Measurements from ENCODE around the gene AKAP13.

Gene AKAP13

DNA sequence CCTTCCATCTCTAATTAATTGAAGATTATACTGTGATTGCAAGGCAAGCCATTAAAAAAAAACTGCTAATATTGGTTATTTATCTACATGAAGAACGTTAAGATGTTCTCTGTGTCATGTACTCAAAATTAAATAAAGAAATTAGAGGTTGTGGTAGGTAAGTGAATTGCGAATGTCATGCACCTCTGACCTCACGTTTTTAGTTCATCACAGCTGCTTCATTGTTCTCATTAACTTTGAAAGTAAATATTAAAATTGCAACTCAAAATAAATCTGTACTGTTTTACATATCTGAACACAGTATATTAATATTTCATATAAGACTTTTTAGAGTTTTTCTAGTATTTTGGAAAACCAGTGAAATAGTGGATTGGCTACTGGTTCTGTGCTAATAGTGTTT, 320.4 kb downstream of the AKAP13 start:
- DNase-seq (ENCODE audit: low read depth in 2 of 2): no peak

- no peak for DNase-seq (ENCODE audit: low read depth in 2 of 2)
Observed at GRCh38 chr15:85702321-85703101, 322.1 kb downstream of the AKAP13 start.

- peak in 1 of 2 donors; percentile 22 for DNase-seq (ENCODE audit: low read depth in 2 of 2)
Observed at GRCh38 chr15:85704066-85704465, 323.7 kb downstream of the AKAP13 start.

DNA sequence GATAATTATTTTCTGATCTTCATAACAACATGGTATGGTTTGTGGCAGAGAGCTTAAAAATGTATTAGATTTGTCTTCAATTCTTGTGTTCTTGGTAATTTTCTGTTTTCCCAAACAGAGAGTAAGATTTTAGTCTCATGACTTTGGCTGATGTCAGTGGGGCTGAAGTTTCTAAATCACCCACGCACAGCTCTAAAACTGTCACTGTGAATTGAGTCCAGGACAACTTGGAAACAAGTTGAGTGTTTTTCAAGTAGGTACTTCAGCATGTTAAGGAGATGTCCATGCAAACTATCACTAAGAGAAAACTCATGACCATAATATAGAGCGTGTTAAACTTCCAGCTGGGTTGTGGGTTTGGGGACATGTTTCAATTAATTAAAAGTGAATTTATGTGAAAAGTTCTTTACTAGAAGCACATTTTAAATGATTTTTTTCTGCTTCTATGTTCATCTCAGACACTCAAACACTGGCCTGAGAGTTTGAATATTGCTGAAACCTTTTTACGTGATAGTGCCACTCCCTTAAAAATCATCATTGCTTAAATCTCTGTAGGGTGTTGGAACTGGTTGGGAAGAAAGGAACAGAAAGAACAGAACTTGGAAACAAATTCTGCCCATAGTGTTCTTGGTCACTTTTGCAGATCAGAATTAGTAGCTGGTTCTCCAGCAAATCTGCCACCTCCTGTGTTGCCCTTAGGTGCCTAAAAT, 324.5 kb downstream of the AKAP13 start:
- DNase-seq (ENCODE audit: low read depth in 2 of 2): no peak

- DNase-seq (ENCODE audit: low read depth in 2 of 2): no peak
Observed at GRCh38 chr15:85706779-85707518, 326.5 kb downstream of the AKAP13 start.

DNA sequence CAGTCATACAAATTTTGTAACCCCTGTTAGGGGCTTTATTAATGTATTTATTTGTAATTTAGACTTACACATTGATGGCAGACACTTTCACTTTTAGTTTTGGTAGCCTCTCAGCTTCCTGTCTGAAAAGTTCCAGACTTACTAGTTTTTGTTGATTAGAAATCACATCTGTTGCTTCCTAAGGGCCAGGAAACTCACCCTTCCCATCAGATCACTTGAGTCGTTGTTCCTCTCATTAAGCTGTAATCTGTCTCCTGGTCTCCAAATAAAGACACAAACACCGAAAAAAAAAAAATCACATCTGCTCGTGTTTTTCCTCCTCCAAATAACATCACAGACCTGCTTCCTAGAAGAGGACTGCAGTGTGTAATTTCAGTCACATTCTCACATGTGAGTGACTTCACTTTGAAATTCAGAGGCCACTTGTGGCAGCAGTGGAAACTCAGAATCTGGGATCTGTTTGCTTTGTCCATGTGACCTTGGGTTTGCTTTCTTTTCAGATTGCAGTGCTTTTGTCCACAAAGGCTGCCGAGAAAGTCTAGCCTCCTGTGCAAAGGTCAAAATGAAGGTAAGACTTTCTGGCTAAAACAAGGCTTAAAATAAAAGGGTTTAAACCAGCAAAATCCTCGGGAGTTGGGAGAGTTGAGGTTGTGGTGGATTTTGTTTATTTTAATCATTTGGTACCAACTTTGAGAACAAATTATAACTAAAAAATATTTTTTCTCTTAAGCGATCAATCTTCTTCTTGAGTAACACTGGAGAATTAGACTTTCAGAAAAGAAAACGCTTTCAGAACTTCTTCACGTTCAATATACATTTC, 327.3 kb downstream of the AKAP13 start:
- no peak for DNase-seq (ENCODE audit: low read depth in 2 of 2)

- DNase-seq (ENCODE audit: low read depth in 2 of 2): no peak
Observed at GRCh38 chr15:85708402-85708941, 328.1 kb downstream of the AKAP13 start.

DNA sequence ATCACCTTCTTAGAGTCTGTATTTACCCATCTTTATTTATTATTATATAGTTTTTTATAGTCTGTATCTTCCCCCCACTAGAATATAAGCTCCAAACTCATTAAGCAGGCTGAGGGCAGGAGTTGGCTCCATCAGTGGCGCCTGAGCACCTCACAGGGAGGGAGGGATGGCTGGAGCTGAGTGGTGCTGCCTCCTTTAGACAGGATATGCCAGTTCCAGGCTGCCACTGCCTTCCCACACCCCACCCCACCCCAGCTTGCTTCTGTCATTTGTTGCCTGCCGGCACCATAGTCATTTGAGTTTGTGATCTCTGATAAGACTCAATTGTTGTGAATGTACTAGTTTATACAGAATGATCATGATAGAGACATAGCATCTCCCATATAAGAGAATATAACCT, 328.8 kb downstream of the AKAP13 start:
- no peak for DNase-seq (ENCODE audit: low read depth in 2 of 2)

DNA sequence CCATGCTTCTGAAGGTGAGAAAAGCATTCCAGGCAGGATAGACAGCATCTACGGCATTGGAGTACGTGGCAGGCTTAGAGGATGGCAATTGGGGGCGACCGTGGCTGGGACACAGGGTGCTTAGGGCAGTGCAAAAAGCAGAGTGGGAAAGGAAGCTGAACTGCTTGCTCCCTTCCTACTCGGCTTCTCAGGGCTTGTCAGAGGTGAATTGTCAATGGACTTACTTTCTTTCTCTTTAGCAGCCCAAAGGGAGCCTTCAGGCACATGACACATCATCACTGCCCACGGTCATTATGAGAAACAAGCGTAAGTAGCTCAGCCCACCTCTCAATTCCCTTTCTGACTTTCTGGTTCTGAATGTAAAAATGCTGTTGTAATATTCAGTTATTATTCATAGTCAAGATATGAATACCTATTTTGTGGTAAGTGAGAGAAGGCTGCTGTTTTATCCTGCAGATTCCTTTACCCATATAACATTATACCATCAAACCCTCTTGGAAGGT, 330.0 kb downstream of the AKAP13 start:
- no peak for DNase-seq (ENCODE audit: low read depth in 2 of 2)

GRCh38 chr15:85711580-85712192, 331.3 kb downstream of the AKAP13 start:
- no peak for DNase-seq (ENCODE audit: low read depth in 2 of 2)

DNA sequence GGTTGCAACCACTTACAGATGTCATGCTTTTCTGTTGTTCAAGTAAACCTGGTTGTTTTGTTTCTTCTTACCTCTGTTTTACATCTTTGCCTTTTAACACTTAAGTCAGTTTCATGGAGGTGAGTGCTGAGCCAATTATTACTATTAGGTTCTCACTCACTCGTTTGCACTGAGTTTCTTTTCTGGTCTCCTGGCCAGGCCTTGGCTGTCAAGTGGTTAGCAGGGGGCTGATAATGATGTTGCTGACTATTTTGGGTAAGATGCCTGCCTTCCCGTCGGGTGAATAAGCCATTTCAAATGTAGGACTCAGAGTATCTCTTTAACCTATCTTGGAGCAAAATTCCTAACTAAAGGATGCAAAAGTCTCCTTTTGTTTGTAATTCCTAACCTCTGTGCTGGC, 335.9 kb downstream of the AKAP13 start:
- no peak for DNase-seq (ENCODE audit: low read depth in 2 of 2)

- no peak for DNase-seq (ENCODE audit: low read depth in 2 of 2)
Observed at GRCh38 chr15:85717212-85717611, 336.8 kb downstream of the AKAP13 start.

- DNase-seq (ENCODE audit: low read depth in 2 of 2): no peak
Observed at GRCh38 chr15:85718271-85718971, 338.0 kb downstream of the AKAP13 start.

GRCh38 chr15:85718981-85719380, 338.6 kb downstream of the AKAP13 start:
- DNase-seq (ENCODE audit: low read depth in 2 of 2): no peak

DNA sequence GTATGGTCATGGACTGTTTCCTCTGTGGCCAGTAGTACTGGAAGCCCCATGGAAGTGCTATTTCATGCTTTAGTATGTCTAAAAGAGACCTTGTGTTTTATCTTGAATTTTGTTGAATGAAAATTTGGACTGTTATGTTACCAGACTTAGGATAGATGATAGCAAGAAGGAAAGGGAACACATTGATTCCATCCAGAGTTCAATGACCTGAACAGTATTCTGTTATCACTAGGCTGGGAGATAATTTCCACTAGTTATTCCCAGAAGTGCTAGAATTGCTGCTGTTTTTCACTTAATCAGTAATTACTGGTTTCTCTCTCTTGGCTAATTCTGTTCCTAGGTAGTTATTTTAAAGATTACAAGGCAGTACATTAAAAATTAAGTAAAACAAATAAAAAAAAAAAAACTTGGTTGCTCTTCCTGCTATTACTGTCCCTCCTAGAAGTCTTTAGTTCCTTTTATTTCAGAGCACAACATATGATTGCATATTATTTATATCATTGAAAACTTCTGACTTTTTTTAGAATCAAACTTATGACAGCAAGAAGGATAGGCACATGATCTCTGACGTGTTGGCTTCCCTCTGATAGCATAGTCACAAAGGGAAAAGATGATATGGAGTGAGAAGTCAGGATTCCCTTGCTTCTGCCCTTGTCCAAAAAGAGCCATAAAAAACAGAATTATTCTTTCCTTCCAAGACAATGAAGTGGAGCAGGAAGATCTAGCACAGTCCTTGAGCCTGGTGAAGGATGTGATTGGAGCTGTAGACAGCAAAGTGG, 342.2 kb downstream of the AKAP13 start:
- no peak for DNase-seq (ENCODE audit: low read depth in 2 of 2)

- no peak for DNase-seq (ENCODE audit: low read depth in 2 of 2)
Observed at GRCh38 chr15:85723960-85724945, 343.9 kb downstream of the AKAP13 start.

- no peak for DNase-seq (ENCODE audit: low read depth in 2 of 2)
Observed at GRCh38 chr15:85725019-85725418, 344.6 kb downstream of the AKAP13 start.

DNA sequence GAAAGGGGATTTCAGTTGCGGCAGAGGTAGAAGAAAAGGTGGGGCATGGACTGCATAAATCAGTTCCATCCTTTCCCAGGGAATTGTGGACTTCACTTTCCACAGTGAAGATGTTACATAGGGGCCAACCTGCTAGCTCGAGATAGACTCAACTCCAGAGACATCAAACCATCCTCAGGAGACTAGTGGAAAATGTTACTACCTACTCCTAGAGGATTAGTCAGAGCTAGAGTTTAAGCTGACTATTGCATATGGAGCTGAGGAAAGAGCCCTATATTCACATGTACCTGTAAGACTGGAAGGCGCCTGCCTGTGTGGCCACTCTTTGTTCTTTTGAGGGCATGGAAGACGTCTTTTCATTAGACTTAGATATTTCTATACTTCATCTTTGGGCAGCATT, 345.2 kb downstream of the AKAP13 start:
- no peak for DNase-seq (ENCODE audit: low read depth in 2 of 2)
